HK-2 (cell line): Measurements from ENCODE around the gene SETBP1.
"Not testable (repeated sequence)": the region's sequence is repeated elsewhere in the genome, so short reads cannot be mapped to it uniquely, and the experiment has no call there.

Experiments
- DNase-seq: peaks from one replicate; pipeline ENCODE4 v3.0.0-alpha.2; 2018; ENCODE audit not compliant: unreplicated experiment

The SETBP1 gene

GRCh38 chr18:44791520-44791919 is 110.8 kb downstream of the SETBP1 start:
- no peak for DNase-seq

- DNase-seq, result no peak
Observed at GRCh38 chr18:44792456-44793061, 111.9 kb downstream of the SETBP1 start.

GRCh38 chr18:44793194-44793593 is 112.5 kb downstream of the SETBP1 start:
- no peak for DNase-seq

GRCh38 chr18:44793685-44794084 is 113.0 kb downstream of the SETBP1 start:
- DNase-seq, result no peak

GRCh38 chr18:44795241-44795640 is 114.6 kb downstream of the SETBP1 start:
- DNase-seq, result no peak

- no peak for DNase-seq
Observed at GRCh38 chr18:44796429-44797428, 116.0 kb downstream of the SETBP1 start.

- no peak for DNase-seq
Observed at GRCh38 chr18:44798433-44799048, 117.9 kb downstream of the SETBP1 start.

GRCh38 chr18:44799382-44799906 is 118.8 kb downstream of the SETBP1 start:
- no peak for DNase-seq

GRCh38 chr18:44799907-44800421 is 119.3 kb downstream of the SETBP1 start:
- peak; percentile 25 for DNase-seq

GRCh38 chr18:44800766-44801165 is 120.1 kb downstream of the SETBP1 start:
- DNase-seq, result not testable (repeated sequence)

GRCh38 chr18:44801781-44802180 is 121.1 kb downstream of the SETBP1 start:
- DNase-seq, result no peak

- DNase-seq, result no peak
Observed at GRCh38 chr18:44802508-44802907, 121.8 kb downstream of the SETBP1 start.

- no peak for DNase-seq
Observed at GRCh38 chr18:44803019-44803650, 122.4 kb downstream of the SETBP1 start.

GRCh38 chr18:44804033-44804432 is 123.3 kb downstream of the SETBP1 start:
- no peak for DNase-seq

- DNase-seq, result no peak
Observed at GRCh38 chr18:44805176-44805575, 124.5 kb downstream of the SETBP1 start.

GRCh38 chr18:44805643-44806042 is 125.0 kb downstream of the SETBP1 start:
- DNase-seq, result no peak

- DNase-seq, result no peak
Observed at GRCh38 chr18:44807766-44808165, 127.1 kb downstream of the SETBP1 start.

GRCh38 chr18:44811572-44812125 is 131.0 kb downstream of the SETBP1 start:
- DNase-seq, result no peak

- DNase-seq, result no peak
Observed at GRCh38 chr18:44812426-44812825, 131.7 kb downstream of the SETBP1 start.

- no peak for DNase-seq
Observed at GRCh38 chr18:44813586-44813985, 132.9 kb downstream of the SETBP1 start.

- no peak for DNase-seq
Observed at GRCh38 chr18:44815108-44815507, 134.4 kb downstream of the SETBP1 start.
